ENCODE data around the gene PEX14. TPM values are rescaled to one million over a fixed set of nuclear protein-coding genes. Genes with fewer than 3 reads are reported as not detected.

PEX14 gene
- total RNA-seq, 4 donors from 2014 or later: 8.1 to 17.8 (median 15.8) TPM

GRCh38 chr1:10614377-10615225, 139.9 kb downstream of the PEX14 start:
- ATAC-seq (no peak), DNase-seq (no peak)

GRCh38 chr1:10615332-10615731, 140.6 kb downstream of the PEX14 start:
- TF ChIP-seq POLR2A (IDR thresholded peaks at IDR 0.05) (no peak), CTCF (IDR thresholded peaks at IDR 0.05 in 4 of 5, conservative IDR thresholded peaks at IDR 0.05 in 1 of 5) (no peak)
- H3K27ac ChIP-seq: no peak overlapping the region
- peaks cover 5 to 22% of the 10 kb centered on the region in 2 donors for H3K4me1 ChIP-seq
- ATAC-seq (no peak), DNase-seq (no peak)
- no peak overlapping the region for H3K4me3 ChIP-seq
- intact Hi-C loops (cut with DNase I; ENCODE audit: low total_unique reads): no loop called here
- in situ Hi-C loops (cut with MboI; ENCODE audit: low sequenced_read_pairs in 4 of 4): no loop called here
- H3K9me3 ChIP-seq: no peaks in the 10 kb centered on the region
- no peaks in the 10 kb centered on the region for H3K27me3 ChIP-seq
- H3K36me3 ChIP-seq: no peaks in the 10 kb centered on the region

More at GRCh38 chr1:10614377-10615225, 139.9 kb downstream of the PEX14 start:
- no peak overlapping the region for H3K4me3 ChIP-seq
- TF ChIP-seq POLR2A (IDR thresholded peaks at IDR 0.05) (no peak), CTCF (IDR thresholded peaks at IDR 0.05 in 4 of 5, conservative IDR thresholded peaks at IDR 0.05 in 1 of 5) (no peak)
- peaks cover 5 to 22% of the 10 kb centered on the region in 2 donors for H3K4me1 ChIP-seq
- H3K36me3 ChIP-seq: no peaks in the 10 kb centered on the region
- H3K27ac ChIP-seq: no peak overlapping the region
- in situ Hi-C loops (cut with MboI; ENCODE audit: low sequenced_read_pairs in 4 of 4) (no loop called here), intact Hi-C loops (cut with DNase I; ENCODE audit: low total_unique reads) (loop anchor here (5.0 kb wide), 3 partner anchors 48 to 248 kb away; no protein-coding TSS in a partner anchor)
- H3K27me3 ChIP-seq: no peaks in the 10 kb centered on the region
- H3K9me3 ChIP-seq: no peaks in the 10 kb centered on the region

GRCh38 chr1:10615932-10616671, 141.4 kb downstream of the PEX14 start:
- no peak for ATAC-seq

GRCh38 chr1:10616696-10617095, 141.9 kb downstream of the PEX14 start:
- no peak overlapping the region for H3K27ac ChIP-seq
- no peak for TF ChIP-seq CTCF (IDR thresholded peaks at IDR 0.05 in 4 of 5, conservative IDR thresholded peaks at IDR 0.05 in 1 of 5)
- no peak for TF ChIP-seq POLR2A (IDR thresholded peaks at IDR 0.05)
- ATAC-seq: no peak
- intact Hi-C loops (cut with DNase I; ENCODE audit: low total_unique reads) (no loop called here), in situ Hi-C loops (cut with MboI; ENCODE audit: low sequenced_read_pairs in 4 of 4) (no loop called here)
- H3K9me3 ChIP-seq: no peaks in the 10 kb centered on the region
- peaks cover 5 to 11% of the 10 kb centered on the region in 2 donors for H3K4me1 ChIP-seq
- no peaks in the 10 kb centered on the region for H3K36me3 ChIP-seq
- DNase-seq: no peak
- no peaks in the 10 kb centered on the region for H3K27me3 ChIP-seq
- no peak overlapping the region for H3K4me3 ChIP-seq

More at GRCh38 chr1:10615932-10616671, 141.4 kb downstream of the PEX14 start:
- intact Hi-C loops (cut with DNase I; ENCODE audit: low total_unique reads) (no loop called here), in situ Hi-C loops (cut with MboI; ENCODE audit: low sequenced_read_pairs in 4 of 4) (no loop called here)
- H3K4me1 ChIP-seq: peaks cover 5 to 17% of the 10 kb centered on the region in 2 donors
- H3K36me3 ChIP-seq: no peaks in the 10 kb centered on the region
- TF ChIP-seq POLR2A (IDR thresholded peaks at IDR 0.05): no peak
- no peaks in the 10 kb centered on the region for H3K27me3 ChIP-seq
- H3K9me3 ChIP-seq: no peaks in the 10 kb centered on the region
- H3K27ac ChIP-seq: no peak overlapping the region
- no peak for DNase-seq
- H3K4me3 ChIP-seq: no peak overlapping the region

GRCh38 chr1:10617318-10617717, 142.6 kb downstream of the PEX14 start:
- Histone ChIP-seq H3K27me3 (no peaks in the 10 kb centered on the region), H3K4me3 (no peak overlapping the region), H3K27ac (no peak overlapping the region), H3K36me3 (no peaks in the 10 kb centered on the region), H3K9me3 (no peaks in the 10 kb centered on the region), H3K4me1 (peaks cover 5% of the 10 kb centered on the region in 2 donors)
- no peak for DNase-seq
- intact Hi-C loops (cut with DNase I; ENCODE audit: low total_unique reads) (no loop called here), in situ Hi-C loops (cut with MboI; ENCODE audit: low sequenced_read_pairs in 4 of 4) (no loop called here)
- ATAC-seq: no peak
- no peak for TF ChIP-seq POLR2A (IDR thresholded peaks at IDR 0.05)
- no peak for TF ChIP-seq CTCF (IDR thresholded peaks at IDR 0.05 in 4 of 5, conservative IDR thresholded peaks at IDR 0.05 in 1 of 5)
